ENCODE data around the gene ACTN4. TPM values are rescaled to one million over a fixed set of nuclear protein-coding genes. Genes with fewer than 3 reads are reported as not detected.

The ACTN4 gene
- total RNA-seq, 2 experiments from 2014 or later, result 337 to 354 TPM

DNA sequence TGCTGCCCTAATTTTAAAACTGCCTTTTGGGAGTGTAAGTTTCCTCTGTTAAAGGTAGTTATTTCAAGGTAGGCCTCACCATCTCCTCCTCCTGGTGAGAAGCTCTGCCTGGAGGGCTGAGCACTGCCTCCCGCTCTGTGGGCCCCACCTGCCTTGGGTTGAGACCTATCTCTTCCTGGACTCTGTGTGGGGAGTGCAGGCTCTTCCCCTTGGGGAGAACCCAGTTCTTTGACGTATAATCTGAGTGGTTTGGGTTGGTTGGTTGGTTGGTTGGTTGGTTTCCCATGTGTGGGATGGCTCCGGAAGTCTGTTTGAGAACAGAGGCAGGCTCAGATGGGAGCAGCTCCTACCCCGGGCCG, 39.1 kb downstream of the ACTN4 start:
- H3K4me1 Mint-ChIP-seq, result peaks cover 82% of the 10 kb centered on the region
- H3K4me3 Mint-ChIP-seq, result peak overlapping the region; percentile 41
- peak overlapping the region; percentile 68 for H3K27ac Mint-ChIP-seq
- peak; percentile 49 for DNase-seq
- H3K36me3 Mint-ChIP-seq (ENCODE audit: low read depth), result peaks cover 32% of the 10 kb centered on the region
- POLR2A ChIA-PET, result no interaction called here
- CTCF ChIA-PET, result interaction anchor here (0.5 to 2.2 kb wide), 13 partner anchors 9 to 171 kb away, joined by 3 to 7 read pairs (median 3); no protein-coding TSS in a partner anchor
- peaks cover 4% of the 10 kb centered on the region for H3K9me3 Mint-ChIP-seq
- H3K27me3 Mint-ChIP-seq, result no peaks in the 10 kb centered on the region

DNA sequence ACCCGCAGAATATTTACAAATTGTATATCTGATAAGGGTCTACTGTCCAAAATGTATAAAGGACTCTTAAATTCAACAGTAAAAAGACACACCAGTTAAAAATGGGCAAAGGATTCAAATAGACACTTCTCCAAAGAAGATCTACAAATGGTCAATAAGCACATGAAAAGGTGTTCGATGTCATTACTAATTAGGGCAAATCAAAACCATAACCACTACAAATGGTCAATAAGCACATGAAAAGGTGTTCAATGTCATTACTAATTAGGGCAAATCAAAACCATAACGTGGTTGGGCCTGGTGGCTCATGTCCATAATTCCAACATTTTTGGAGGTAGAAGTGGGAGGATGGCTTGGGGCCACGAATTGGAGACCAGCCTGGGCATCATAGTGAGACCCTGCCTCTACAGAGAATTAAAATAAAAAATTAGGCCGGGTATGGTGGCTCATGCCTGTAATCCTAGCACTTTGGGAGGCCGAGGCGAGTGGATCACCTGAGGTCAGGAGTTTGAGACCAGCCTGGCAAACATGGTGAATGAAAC, 40.5 kb downstream of the ACTN4 start:
- CTCF ChIA-PET, result interaction anchor here (0.6 kb wide), 1 partner anchor 26 kb away, joined by 3 read pairs; no protein-coding TSS in a partner anchor
- H3K36me3 Mint-ChIP-seq (ENCODE audit: low read depth), result peaks cover 23% of the 10 kb centered on the region
- no peak for DNase-seq
- no peak overlapping the region for H3K4me3 Mint-ChIP-seq
- no peaks in the 10 kb centered on the region for H3K27me3 Mint-ChIP-seq
- no peak overlapping the region for H3K27ac Mint-ChIP-seq
- no peaks in the 10 kb centered on the region for H3K9me3 Mint-ChIP-seq
- H3K4me1 Mint-ChIP-seq, result peaks cover 85% of the 10 kb centered on the region
- POLR2A ChIA-PET, result no interaction called here

DNA sequence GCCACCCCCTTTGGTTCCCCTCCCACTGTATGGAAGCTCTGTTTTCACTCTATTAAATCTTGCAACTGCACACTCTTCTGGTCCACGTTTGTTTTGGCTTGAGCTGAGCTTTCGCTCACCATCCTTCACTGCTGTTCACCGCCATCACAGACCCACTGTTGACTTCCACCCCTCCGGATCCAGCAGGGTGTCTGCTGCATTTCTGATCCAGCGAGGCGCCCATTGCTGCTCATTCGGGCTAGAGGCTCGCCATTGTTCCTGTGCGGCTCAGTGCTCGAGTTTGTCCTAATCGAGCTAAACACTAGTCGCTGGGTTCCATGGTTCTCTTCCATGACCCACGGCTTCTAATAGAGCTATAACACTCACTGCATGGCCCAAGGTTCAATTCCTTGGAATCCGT, 42.7 kb downstream of the ACTN4 start:
- POLR2A ChIA-PET, result no interaction called here
- peaks cover 85% of the 10 kb centered on the region for H3K4me1 Mint-ChIP-seq
- no peak overlapping the region for H3K27ac Mint-ChIP-seq
- no peaks in the 10 kb centered on the region for H3K27me3 Mint-ChIP-seq
- CTCF ChIA-PET, result interaction anchor here (0.8 to 1.4 kb wide), 4 partner anchors 9 to 287 kb away, joined by 4 read pairs; partner anchors contain the start of genes FAM98C, MRPS12 and SARS2
- H3K4me3 Mint-ChIP-seq, result no peak overlapping the region
- peaks cover 19% of the 10 kb centered on the region for H3K36me3 Mint-ChIP-seq (ENCODE audit: low read depth)
- H3K9me3 Mint-ChIP-seq, result no peaks in the 10 kb centered on the region
- DNase-seq, result no peak

DNA sequence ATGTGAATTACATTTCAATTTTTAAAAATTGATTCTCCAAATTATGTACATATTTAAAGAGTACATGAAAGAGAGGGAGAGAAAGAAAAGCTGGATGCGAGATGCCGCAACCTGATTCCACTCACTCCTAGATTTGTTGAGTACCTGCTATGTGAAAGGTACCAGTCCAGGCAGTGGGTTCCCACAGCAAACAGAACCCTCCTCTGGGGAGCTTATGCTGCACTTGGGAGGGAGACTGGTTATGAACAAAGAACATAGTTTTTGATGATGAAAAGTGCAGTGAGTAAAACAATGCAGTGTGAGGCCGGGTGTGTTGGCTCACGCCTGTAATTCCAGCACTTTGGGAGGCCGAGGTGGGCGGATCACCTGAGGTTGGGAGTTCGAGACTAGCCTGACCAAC, 43.4 kb downstream of the ACTN4 start:
- ChIA-PET CTCF (interaction anchor here (0.8 to 1.4 kb wide), 3 partner anchors 40 to 288 kb away, joined by 3 to 4 read pairs (median 4); partner anchors contain the start of gene FAM98C), POLR2A (no interaction called here)
- Mint-ChIP-seq H3K9me3 (no peaks in the 10 kb centered on the region), H3K36me3 (ENCODE audit: low read depth) (peaks cover 21% of the 10 kb centered on the region), H3K27ac (no peak overlapping the region), H3K4me3 (no peak overlapping the region), H3K4me1 (peaks cover 85% of the 10 kb centered on the region), H3K27me3 (no peaks in the 10 kb centered on the region)
- DNase-seq, result no peak

DNA sequence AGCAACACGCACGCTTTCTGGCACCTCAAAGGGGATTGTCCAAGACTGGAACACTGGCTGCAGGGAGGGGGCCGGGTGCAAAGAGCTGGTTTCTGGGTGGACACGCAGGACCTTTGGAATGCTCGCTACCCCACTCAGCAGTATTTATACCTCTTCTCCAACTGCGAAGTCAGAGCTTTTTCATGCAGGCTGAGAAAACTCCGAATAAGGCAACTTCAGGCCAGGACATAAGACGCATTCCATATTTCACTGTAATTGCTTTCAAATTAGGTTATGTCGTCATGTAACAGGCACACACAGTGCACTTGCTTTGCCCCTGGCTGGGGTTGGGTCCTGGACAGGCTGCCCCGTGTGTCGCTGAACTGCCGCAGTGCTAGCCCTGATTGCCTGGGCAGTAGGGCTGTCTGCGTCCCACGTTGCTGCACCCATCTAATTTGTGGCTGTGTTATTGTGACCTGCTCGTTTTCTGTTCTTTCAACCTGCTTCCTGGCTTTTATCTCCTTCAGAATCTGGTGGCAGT, 44.5 kb downstream of the ACTN4 start:
- CTCF ChIA-PET, result no interaction called here
- DNase-seq, result no peak
- Mint-ChIP-seq H3K4me3 (no peak overlapping the region), H3K9me3 (no peaks in the 10 kb centered on the region), H3K36me3 (ENCODE audit: low read depth) (peaks cover 19% of the 10 kb centered on the region), H3K27me3 (no peaks in the 10 kb centered on the region), H3K4me1 (peaks cover 81% of the 10 kb centered on the region), H3K27ac (peak overlapping the region; percentile 17)
- POLR2A ChIA-PET, result no interaction called here

DNA sequence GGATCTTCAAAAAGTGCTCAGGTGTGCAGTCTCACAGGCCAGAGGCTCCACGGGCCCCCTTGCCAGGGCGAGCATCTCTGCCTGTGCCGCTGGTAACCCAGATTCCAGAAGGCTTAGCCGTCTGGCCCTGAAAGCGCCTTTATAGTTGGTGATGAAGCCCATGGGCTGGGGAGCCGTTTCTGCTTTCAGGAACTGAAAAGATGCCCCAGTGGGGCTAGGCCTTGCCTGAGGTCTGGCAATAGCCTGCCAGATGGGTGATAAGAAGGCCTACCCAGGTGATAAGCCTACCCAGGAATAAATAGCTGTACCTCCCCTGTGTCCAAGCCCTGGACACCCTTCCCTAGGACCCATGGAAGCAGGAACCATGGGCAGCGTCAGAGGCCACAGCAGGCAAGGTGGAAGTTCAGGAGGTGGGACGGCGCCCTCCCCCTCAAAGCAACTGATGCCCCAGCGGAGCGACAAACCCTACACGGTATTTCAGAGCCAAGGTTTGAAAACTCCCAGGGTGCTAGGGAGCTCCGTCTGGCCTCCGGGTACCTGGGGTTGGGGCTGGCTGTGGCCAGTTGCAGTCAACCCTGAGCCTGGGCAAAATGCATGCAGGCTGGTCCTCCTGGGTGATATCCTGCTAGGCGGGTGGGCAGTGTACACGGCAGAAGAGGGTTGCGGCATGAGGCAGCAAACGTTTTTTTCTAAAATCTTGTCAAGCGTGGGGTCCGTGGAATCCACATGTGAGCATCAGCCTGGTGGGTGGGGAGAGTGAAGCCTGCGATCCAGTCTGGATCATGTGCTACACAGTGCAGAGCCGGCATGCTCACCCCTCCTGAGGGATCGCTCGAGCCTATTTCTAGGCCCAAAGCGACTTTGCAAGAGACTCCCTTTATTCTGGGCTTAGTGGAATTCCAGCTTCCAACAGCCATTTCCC, 45.3 kb downstream of the ACTN4 start:
- peak overlapping the region; percentile 32 for H3K4me3 Mint-ChIP-seq
- peak overlapping the region; percentile 70 for H3K27ac Mint-ChIP-seq
- ChIA-PET CTCF (interaction anchor here (1.0 to 1.6 kb wide), 3 partner anchors 11 to 290 kb away, joined by 3 to 4 read pairs (median 3); partner anchors contain the start of genes ACTN4 and FAM98C), POLR2A (no interaction called here)
- H3K4me1 Mint-ChIP-seq, result peaks cover 75% of the 10 kb centered on the region
- H3K36me3 Mint-ChIP-seq (ENCODE audit: low read depth), result peaks cover 19% of the 10 kb centered on the region
- no peaks in the 10 kb centered on the region for H3K9me3 Mint-ChIP-seq
- no peak for DNase-seq
- no peaks in the 10 kb centered on the region for H3K27me3 Mint-ChIP-seq

DNA sequence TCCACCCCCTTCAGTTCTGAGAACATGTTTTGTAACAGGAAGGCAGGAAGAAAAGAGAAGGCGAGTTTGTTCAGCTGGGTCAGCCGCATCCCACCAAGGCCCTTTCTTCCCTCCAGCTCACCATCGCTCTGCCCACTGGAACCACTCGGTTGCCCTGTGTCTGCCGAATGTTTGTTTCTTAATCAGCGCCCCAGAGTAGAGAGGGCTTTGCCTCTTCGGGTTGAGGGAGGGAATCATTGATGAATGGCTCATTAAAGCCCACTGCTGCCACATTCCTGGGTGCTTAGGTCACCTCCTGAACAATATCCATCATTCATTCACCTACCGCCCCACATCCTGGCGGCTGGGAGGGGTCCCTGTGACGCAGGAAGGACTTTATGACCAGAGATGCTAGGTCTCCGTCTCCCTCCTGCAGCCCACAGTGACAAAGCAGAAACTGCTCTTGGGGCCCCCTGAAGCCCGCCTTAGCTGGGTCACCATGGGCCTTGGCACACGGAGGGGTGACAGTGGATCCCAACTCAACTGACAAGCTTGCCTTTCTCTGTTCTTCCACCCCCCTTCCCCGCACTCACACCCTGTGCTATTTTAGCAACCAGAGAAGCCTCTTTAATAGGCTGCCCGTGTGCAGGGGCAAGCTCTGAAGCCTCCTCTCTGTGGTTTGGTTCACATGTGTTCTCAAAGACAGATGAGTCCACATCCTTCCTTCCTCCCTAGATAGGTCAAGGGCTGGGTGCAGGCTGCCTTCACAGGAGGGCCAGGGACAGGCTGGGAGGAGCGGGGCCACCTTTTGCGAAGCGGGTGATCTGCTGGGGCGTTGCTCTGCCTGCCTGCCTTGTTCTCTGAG, 46.2 kb downstream of the ACTN4 start:
- H3K27ac Mint-ChIP-seq, result peak overlapping the region; percentile 70
- H3K27me3 Mint-ChIP-seq, result no peaks in the 10 kb centered on the region
- H3K4me1 Mint-ChIP-seq, result peaks cover 79% of the 10 kb centered on the region
- no peaks in the 10 kb centered on the region for H3K9me3 Mint-ChIP-seq
- DNase-seq, result peak; percentile 41
- ChIA-PET CTCF (interaction anchor here (0.6 to 1.6 kb wide), 8 partner anchors 10 to 291 kb away, joined by 3 to 4 read pairs (median 3); partner anchors contain the start of genes ACTN4 and FAM98C), POLR2A (no interaction called here)
- peak overlapping the region; percentile 32 for H3K4me3 Mint-ChIP-seq
- H3K36me3 Mint-ChIP-seq (ENCODE audit: low read depth), result peaks cover 19% of the 10 kb centered on the region

DNA sequence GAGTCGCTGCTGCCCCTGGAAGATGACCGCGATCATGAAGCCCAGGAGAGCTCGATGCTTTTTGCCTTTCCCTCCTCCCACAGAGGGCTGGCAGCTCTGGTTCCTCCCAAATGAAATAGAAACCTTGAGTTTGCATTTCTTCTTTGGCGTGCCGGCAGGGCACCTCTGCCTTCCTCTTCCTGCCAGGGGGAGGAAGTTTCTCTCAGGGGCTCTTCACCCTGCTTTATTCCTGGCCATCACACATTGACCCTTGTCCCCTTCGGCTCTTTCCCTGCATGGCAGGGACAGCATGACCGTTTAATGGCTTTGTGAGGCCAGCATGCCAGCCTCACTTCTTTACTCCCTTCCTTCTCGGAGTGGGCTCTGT, 47.9 kb downstream of the ACTN4 start:
- H3K36me3 Mint-ChIP-seq (ENCODE audit: low read depth), result peaks cover 14% of the 10 kb centered on the region
- no peaks in the 10 kb centered on the region for H3K27me3 Mint-ChIP-seq
- H3K4me3 Mint-ChIP-seq, result no peak overlapping the region
- peaks cover 72% of the 10 kb centered on the region for H3K4me1 Mint-ChIP-seq
- no peaks in the 10 kb centered on the region for H3K9me3 Mint-ChIP-seq
- DNase-seq, result no peak
- POLR2A ChIA-PET, result no interaction called here
- CTCF ChIA-PET, result interaction anchor here (1.0 to 1.4 kb wide), 2 partner anchors 10 to 14 kb away, joined by 3 to 4 read pairs; no protein-coding TSS in a partner anchor
- peak overlapping the region; percentile 41 for H3K27ac Mint-ChIP-seq

DNA sequence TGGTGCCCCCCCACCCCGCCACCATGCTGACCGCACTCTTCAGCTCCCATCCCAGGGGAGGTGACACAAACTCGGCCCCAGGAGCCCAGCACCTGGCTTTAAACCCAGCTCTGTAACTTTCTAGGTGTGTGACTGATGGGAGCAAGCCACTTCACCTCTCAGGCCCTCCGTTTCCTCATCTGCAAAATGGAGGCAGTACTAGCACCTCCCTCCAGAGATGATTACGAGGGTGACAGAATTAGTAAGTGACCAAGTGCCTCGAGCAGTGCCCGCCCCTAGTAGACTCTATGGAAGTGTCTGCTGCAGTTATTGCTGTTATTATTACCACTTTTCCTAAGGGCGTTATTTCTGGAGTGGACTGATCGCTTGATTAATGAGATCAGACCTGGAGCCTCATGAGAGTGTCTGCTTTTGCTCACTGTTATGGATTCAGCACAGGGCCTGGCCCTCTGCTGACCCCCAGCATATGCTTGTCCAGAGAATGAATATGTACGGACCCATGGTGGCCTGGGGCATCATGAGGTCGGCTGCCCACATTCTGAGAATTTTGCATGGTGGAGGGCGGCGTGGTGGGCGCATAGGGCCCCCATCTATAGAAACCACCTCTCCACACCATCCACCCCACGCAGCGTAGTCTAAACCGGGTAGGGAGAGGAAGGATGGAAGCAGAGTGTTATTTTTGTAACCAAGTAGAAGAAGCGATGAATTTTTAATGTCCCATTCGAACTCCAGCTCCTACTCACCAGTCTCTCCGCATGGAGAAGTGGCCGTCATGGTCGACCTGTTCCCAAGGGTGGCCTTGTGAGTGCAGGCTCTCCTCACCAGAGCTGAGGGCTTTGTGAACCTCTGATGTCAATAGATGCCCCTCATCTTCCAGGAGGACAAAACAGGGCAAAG, 48.6 kb downstream of the ACTN4 start:
- Mint-ChIP-seq H3K27ac (no peak overlapping the region), H3K4me3 (no peak overlapping the region), H3K4me1 (peaks cover 67% of the 10 kb centered on the region), H3K9me3 (no peaks in the 10 kb centered on the region), H3K36me3 (ENCODE audit: low read depth) (peaks cover 20% of the 10 kb centered on the region), H3K27me3 (no peaks in the 10 kb centered on the region)
- ChIA-PET CTCF (interaction anchor here (1.0 to 1.4 kb wide), 2 partner anchors 9 to 15 kb away, joined by 3 to 4 read pairs; no protein-coding TSS in a partner anchor), POLR2A (no interaction called here)
- no peak for DNase-seq

DNA sequence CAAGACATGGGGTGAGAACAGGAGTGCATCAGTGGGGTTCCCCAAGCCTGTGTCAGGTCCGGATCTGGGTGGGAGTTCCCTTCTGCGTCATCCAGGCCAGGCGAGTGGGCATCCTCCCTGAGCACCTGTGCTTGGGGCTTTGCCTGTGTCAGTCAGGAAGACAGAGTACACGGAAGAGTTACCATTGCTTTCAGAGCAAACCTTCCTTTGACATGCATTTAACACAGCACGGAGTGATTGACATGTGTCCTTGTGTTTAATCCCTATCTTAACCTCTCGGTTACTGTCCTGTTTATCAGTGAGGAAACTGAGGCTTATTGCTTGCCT, 49.2 kb downstream of the ACTN4 start:
- Mint-ChIP-seq H3K9me3 (no peaks in the 10 kb centered on the region), H3K36me3 (ENCODE audit: low read depth) (peaks cover 20% of the 10 kb centered on the region), H3K27ac (no peak overlapping the region), H3K4me1 (peaks cover 62% of the 10 kb centered on the region), H3K27me3 (no peaks in the 10 kb centered on the region), H3K4me3 (no peak overlapping the region)
- ChIA-PET CTCF (no interaction called here), POLR2A (no interaction called here)
- DNase-seq, result no peak

DNA sequence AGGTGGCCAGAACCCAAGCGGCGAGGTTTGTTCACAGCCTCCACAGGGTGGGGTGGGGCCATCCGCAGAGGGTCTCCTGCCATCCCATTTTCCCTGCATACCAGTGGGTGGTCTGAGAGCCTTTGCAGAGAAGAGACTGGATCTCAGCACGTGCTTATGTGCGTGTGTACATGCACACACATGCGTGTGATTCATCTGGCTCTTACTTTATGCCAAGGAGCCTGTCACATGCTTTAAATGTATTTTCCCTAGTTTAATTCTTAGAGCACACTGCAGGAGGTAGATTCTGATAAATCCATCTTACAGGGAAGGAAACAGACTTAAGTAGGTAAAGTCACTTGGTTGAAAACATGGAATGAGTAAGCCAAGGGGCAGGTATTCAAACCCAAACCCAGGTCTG, 49.7 kb downstream of the ACTN4 start:
- Mint-ChIP-seq H3K4me3 (no peak overlapping the region), H3K27ac (no peak overlapping the region), H3K9me3 (no peaks in the 10 kb centered on the region), H3K4me1 (peaks cover 57% of the 10 kb centered on the region), H3K27me3 (no peaks in the 10 kb centered on the region), H3K36me3 (ENCODE audit: low read depth) (peaks cover 17% of the 10 kb centered on the region)
- POLR2A ChIA-PET, result no interaction called here
- DNase-seq, result no peak
- CTCF ChIA-PET, result no interaction called here

DNA sequence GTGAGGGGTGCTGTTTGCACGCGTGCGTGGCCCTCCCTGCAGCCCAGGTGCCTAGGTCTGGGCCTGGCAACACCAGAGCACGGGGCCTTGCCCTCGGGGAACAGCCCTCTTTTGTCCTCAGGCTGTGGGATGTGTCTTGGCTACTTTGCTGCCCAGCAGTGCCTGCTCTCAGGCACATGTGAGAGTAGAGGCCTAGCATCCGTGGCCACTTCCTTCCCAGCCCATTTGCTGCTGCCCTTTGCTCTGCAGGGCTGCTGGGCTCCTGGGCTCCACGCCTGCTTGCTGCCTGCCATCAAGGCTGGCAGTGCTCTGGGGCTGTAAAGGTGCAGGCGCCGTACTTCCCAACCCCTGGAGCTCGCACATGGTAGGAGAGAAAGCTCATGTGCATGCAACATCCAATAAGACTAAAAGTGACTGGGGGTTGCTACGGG, 50.2 kb downstream of the ACTN4 start:
- ChIA-PET CTCF (no interaction called here), POLR2A (no interaction called here)
- DNase-seq, result no peak
- Mint-ChIP-seq H3K9me3 (no peaks in the 10 kb centered on the region), H3K36me3 (ENCODE audit: low read depth) (peaks cover 17% of the 10 kb centered on the region), H3K27ac (no peak overlapping the region), H3K4me3 (no peak overlapping the region), H3K4me1 (peaks cover 53% of the 10 kb centered on the region), H3K27me3 (no peaks in the 10 kb centered on the region)
